Spleen (tissue), 7 donors: ENCODE data around the gene ACAN.

Source experiments
- CTCF ChIP-seq, 11 experiments: fragments of 200-600 bp in 7 of 11; fragments of 450-650 bp in 4 of 11; sonication (generic) in 4 of 11; IDR thresholded peaks in 8 of 11; conservative IDR thresholded peaks in 3 of 11; 1 replicate in 7 of 11; 2 replicates in 4 of 11; pipeline versions ENCODE4 v1.4.0 to v1.8.0; 2016 to 2021; ENCODE audit warnings: antibody characterized with exemption in 11 of 11, inconsistent platforms in 4 of 11, mild to moderate bottlenecking in 1 of 11
- POLR2A ChIP-seq, 3 donors: fragments of 450-650 bp; IDR thresholded peaks; one replicate each; pipeline ENCODE4 v1.5.1; 2017; ENCODE audit warnings: antibody characterized with exemption in 3 of 3, mild to moderate bottlenecking in 1 of 3
- POLR2AphosphoS5 ChIP-seq, 3 donors: sonication (generic); formaldehyde crosslinking; IDR thresholded peaks; one replicate each; pipeline ENCODE4 v1.5.1; 2017; ENCODE audit warnings: antibody characterized with exemption in 3 of 3
- donor health status: DM: no; HTN: no; CAD: no; lungs with moderate emphysema.
- donor health status: DM: no; HTN: no; CAD: no.
- donor health status: DM: no; HTN: no; CAD: no.

GRCh38 chr15:88812133-88812532, 8.9 kb downstream of the ACAN start:
- TF ChIP-seq CTCF (IDR thresholded peaks at IDR 0.05 in 8 of 11, conservative IDR thresholded peaks at IDR 0.05 in 3 of 11) (no peak), POLR2A (IDR thresholded peaks at IDR 0.05) (no peak), POLR2AphosphoS5 (IDR thresholded peaks at IDR 0.05) (no peak)
